Ovary (tissue), 9 donors: ENCODE results near the gene SZT2. TPM values are rescaled to one million over a fixed set of nuclear protein-coding genes. Genes with fewer than 3 reads are reported as not detected.

ENCODE experiments used
- DNase-seq, 5 donors: peaks; one replicate each; pipeline ENCODE4 v3.0.0-alpha.2; 2019 to 2020
- H3K27ac ChIP-seq, 2 donors: fragments of 200-600 bp; one replicate each; pipeline versions ENCODE4 v1.5.1 to v1.8.0; 2019 to 2022
- H3K27me3 ChIP-seq: fragments of 200-600 bp; one replicate; pipeline ENCODE4 v1.8.0; 2022
- H3K36me3 ChIP-seq: fragments of 200-600 bp; sonication (generic); one replicate; pipeline ENCODE4 v1.5.1; 2019
- H3K4me1 ChIP-seq: one replicate; pipeline ENCODE4 v1.8.1; 2013; ENCODE audit warnings: mild to moderate bottlenecking, moderate library complexity; ENCODE audit not compliant: insufficient read depth
- H3K4me3 ChIP-seq: fragments of 200-600 bp; sonication (generic); one replicate; pipeline ENCODE4 v1.5.1; 2017
- H3K9me3 ChIP-seq, 2 donors: fragments of 200-600 bp in 1 of 2; sonication (generic) in 1 of 2; one replicate each; pipeline versions ENCODE4 v1.5.1 to v1.8.1; 2013 to 2019; ENCODE audit warnings: mild to moderate bottlenecking in 1 of 2, moderate library complexity in 1 of 2
- EP300 ChIP-seq: sonication (generic); formaldehyde crosslinking; IDR thresholded peaks from one replicate; pipeline ENCODE4 v1.6.1; 2017; ENCODE audit warnings: antibody characterized with exemption
- POLR2A ChIP-seq: fragments of 450-650 bp; IDR thresholded peaks from one replicate; pipeline ENCODE4 v1.6.1; 2017; ENCODE audit warnings: antibody characterized with exemption, mild to moderate bottlenecking, moderate library complexity
- WGBS, 3 donors: extraction: QIAGEN DNeasy Blood & Tissue Kit in 1 of 3; methylation state at CpG; one replicate each; pipeline versions ENCODE4 v1.1.5 to v1.1.7; 2013 to 2017; 5-methylcytosine and 5-hydroxymethylcytosine counted together
- intact Hi-C, 4 donors: fragments of 100-400 bp; cut with DNase I; formaldehyde crosslinking; loops; one replicate each; pipeline versions ENCODE4 v1.11.0 to v1.15.1; 2022 to 2023
- polyA plus RNA-seq, 2 donors: library from polyadenylated mRNA; stranded (reverse); fragments of 200-250 nt in 1 of 2; fragments of 350-450 nt in 1 of 2; fragmentation: Illumina TruSeq in 1 of 2; extraction: RNeasy Lipid Tissue Mini Kit (QIAGEN cat#74804) in 1 of 2; gene quantifications; one replicate each; pipeline ENCODE4 v1.2.3, GENCODE V29; 2013 to 2014
- total RNA-seq, 7 donors: library from RNA; depleted of rRNA in 2 of 7; stranded (reverse); fragments of >200 nt in 2 of 7; fragmentation: NEBNext Ultra II Directional in 3 of 7; extraction: Animal tissue kit (Norgen Biotek cat#: 25700) in 3 of 7; gene quantifications; one replicate each; pipeline versions ENCODE4 v1.1.0 to v1.2.4, GENCODE V29; 2016 to 2023
- TF ChIP-seq, protein P1 (sequence below), 3 donors: fragments of 450-650 bp in 2 of 3; fragments of 200-600 bp in 1 of 3; IDR thresholded peaks; one replicate each; pipeline versions ENCODE4 v1.5.1 to v1.8.0; 2016 to 2022; ENCODE audit warnings: antibody characterized with exemption in 3 of 3, mild to moderate bottlenecking in 1 of 3
- donor health status: DM: no; HTN: no; CAD: no; lungs with moderate emphysema.
- donor health status: DM: no; HTN: no; CAD: no.
- donor health status: Bipolar disorder and iron deficiency.
- donor health status: DM: yes; HTN: yes; CAD: no.
- donor health status: DM: no; HTN: no; CAD: no.
- donor health status: DM: yes; HTN: yes; CAD: no.

SZT2 gene
- total and polyA plus RNA-seq, 9 donors, result 16.8 to 89.3 (median 49.8) TPM

DNA sequence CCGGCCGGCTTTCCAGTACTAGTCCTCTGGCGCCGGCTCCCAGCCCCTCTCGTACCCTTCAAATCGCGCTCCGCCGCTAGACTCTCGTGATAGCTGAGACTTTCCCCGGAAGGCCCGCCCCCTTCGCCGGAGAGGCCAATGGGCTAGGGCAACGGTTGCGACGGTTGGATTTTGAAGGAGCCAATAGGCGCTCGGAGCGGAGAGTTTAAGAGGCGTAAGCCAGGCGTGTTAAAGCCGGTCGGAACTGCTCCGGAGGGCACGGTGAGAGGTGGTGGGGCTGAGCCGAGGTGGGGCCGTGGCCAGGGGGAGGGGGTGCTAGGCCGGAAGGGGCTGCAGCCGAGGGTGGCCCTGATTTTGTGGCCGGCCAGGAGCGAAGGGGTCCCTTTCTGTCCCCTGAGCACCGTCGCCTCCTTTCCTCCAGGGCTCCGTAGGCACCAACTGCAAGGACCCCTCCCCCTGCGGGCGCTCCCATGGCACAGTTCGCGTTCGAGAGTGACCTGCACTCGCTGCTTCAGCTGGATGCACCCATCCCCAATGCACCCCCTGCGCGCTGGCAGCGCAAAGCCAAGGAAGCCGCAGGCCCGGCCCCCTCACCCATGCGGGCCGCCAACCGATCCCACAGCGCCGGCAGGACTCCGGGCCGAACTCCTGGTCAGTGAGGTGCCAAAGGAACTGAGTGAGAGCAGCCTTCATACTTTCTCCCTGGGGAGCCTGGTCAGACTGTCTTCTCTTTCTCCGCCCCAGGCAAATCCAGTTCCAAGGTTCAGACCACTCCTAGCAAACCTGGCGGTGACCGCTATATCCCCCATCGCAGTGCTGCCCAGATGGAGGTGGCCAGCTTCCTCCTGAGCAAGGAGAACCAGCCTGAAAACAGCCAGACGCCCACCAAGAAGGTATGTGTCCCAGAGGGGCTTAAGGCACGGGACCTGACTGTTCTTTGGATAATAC, 30.7 kb upstream of the SZT2 start, which contains the start of gene CDC20:
TSS of gene CDC20 (plus strand) at position 236 of the 948 bp plus-strand sequence. CDS start at position 471, 235 bp downstream.
- intact Hi-C loops, result no loop called here
- Histone ChIP-seq H3K36me3 (no peaks in the 10 kb centered on the region), H3K27ac (peak within 1 kb of the TSS in 1 of 2 donors; percentile 52), H3K9me3 (no peaks in the 10 kb centered on the region), H3K4me3 (peak within 1 kb of the TSS; percentile 70), H3K4me1 (peaks cover 5% of the 10 kb centered on the region), H3K27me3 (no peaks in the 10 kb centered on the region)
- WGBS, 3 donors, result 2 to 4% (median 2%) methylated on average over 49 to 59 of the region's 59 CpGs
- TF ChIP-seq, protein P1, sequence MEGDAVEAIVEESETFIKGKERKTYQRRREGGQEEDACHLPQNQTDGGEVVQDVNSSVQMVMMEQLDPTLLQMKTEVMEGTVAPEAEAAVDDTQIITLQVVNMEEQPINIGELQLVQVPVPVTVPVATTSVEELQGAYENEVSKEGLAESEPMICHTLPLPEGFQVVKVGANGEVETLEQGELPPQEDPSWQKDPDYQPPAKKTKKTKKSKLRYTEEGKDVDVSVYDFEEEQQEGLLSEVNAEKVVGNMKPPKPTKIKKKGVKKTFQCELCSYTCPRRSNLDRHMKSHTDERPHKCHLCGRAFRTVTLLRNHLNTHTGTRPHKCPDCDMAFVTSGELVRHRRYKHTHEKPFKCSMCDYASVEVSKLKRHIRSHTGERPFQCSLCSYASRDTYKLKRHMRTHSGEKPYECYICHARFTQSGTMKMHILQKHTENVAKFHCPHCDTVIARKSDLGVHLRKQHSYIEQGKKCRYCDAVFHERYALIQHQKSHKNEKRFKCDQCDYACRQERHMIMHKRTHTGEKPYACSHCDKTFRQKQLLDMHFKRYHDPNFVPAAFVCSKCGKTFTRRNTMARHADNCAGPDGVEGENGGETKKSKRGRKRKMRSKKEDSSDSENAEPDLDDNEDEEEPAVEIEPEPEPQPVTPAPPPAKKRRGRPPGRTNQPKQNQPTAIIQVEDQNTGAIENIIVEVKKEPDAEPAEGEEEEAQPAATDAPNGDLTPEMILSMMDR (IDR thresholded peaks at IDR 0.05), result no peak
- TF ChIP-seq EP300 (no peak), POLR2A (no peak)
- peak; percentile 94 to 98 (median 97) for DNase-seq

- Histone ChIP-seq H3K27me3 (no peaks in the 10 kb centered on the region), H3K4me1 (peaks cover 5% of the 10 kb centered on the region), H3K4me3 (no peak overlapping the region), H3K36me3 (no peaks in the 10 kb centered on the region), H3K9me3 (no peaks in the 10 kb centered on the region), H3K27ac (no peak overlapping the region)
- no peak for TF ChIP-seq EP300
- no peak for TF ChIP-seq POLR2A
- TF ChIP-seq, protein P1 (IDR thresholded peaks at IDR 0.05), result no peak
- DNase-seq, result no peak
- intact Hi-C loops, result loop anchor here in 1 of 4 donors (10.0 kb wide), 1 partner anchor 125 kb away; no protein-coding TSS in a partner anchor
- WGBS, 3 donors, result 24 to 38% (median 27%) methylated on average over 11 of the region's 11 CpGs
These were observed 30.0 kb upstream of the SZT2 start for GRCh38 chr1:43359696-43360095.

GRCh38 chr1:43360616-43361015, 29.1 kb upstream of the SZT2 start:
- no peaks in the 10 kb centered on the region for H3K27me3 ChIP-seq
- H3K27ac ChIP-seq, result no peak overlapping the region
- H3K4me1 ChIP-seq, result peaks cover 5% of the 10 kb centered on the region
- no peaks in the 10 kb centered on the region for H3K36me3 ChIP-seq
- no peaks in the 10 kb centered on the region for H3K9me3 ChIP-seq
- 41 to 53% (median 45%) methylated on average over 4 of the region's 4 CpGs for WGBS, 3 donors
- DNase-seq, result no peak
- TF ChIP-seq POLR2A (no peak), EP300 (no peak)
- TF ChIP-seq, protein P1 (IDR thresholded peaks at IDR 0.05), result no peak
- intact Hi-C loops, result loop anchor here in 1 of 4 donors (10.0 kb wide), 1 partner anchor 126 kb away; no protein-coding TSS in a partner anchor
- H3K4me3 ChIP-seq, result no peak overlapping the region

DNA sequence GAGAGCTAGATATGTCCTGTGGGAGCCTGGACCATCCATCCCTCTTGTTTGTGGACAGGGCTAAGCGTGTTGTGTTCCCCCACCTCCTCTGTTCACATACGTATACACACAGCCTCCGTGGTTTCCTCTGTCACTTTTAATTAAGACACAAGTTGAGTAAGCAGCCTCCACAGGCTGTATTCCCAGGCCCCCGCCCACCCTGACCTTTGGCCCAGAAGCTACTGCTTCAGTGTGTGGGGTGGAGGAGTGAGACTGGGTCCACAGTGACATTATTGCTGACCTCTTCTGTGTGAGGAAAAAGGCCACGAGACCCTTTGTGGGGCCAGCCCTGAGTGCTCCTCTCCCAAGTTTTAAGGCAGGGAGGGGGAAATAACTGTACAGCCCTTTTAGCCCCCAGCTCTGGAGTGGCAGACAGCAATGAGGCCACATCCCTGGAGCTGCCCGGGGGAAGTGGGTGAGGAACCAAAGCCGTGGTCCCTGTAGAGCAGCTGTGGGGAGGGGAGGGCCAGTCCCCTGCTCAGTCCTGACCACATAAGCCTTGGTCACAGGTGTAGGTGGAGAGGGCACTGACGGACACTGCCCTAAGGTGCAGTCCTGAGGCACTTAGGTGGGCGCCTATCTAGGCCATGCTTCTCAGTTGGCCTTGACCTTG, 26.3 kb upstream of the SZT2 start:
- no peak for DNase-seq
- H3K27ac ChIP-seq, result no peak overlapping the region
- no peaks in the 10 kb centered on the region for H3K27me3 ChIP-seq
- WGBS, 3 donors, result 72 to 75% (median 74%) methylated on average over 9 of the region's 9 CpGs
- peaks cover 10% of the 10 kb centered on the region for H3K4me1 ChIP-seq
- TF ChIP-seq POLR2A, result no peak
- TF ChIP-seq, protein P1 (IDR thresholded peaks at IDR 0.05), result no peak
- TF ChIP-seq EP300, result no peak
- intact Hi-C loops, result loop anchor here in 1 of 4 donors (10.0 kb wide), 1 partner anchor 129 kb away; no protein-coding TSS in a partner anchor
- no peaks in the 10 kb centered on the region for H3K9me3 ChIP-seq
- H3K4me3 ChIP-seq, result no peak overlapping the region
- H3K36me3 ChIP-seq, result no peaks in the 10 kb centered on the region
